Ishikawa (cell line): ENCODE data around the gene RBM18.

ENCODE experiments used
- CEBPB ChIP-seq: IDR thresholded peaks from 2 replicates; pipeline ENCODE4 v1.6.1; 2012
- CREB1 ChIP-seq: IDR thresholded peaks from 2 replicates; pipeline ENCODE4 v1.6.1; 2012; ENCODE audit warnings: low read depth
- EP300 ChIP-seq: IDR thresholded peaks from 2 replicates; pipeline ENCODE4 v1.6.1; 2012; ENCODE audit warnings: borderline replicate concordance
- FOXM1 ChIP-seq: IDR thresholded peaks from 2 replicates; pipeline ENCODE4 v1.6.1; 2012; ENCODE audit warnings: low read depth, borderline replicate concordance
- NFIC ChIP-seq: IDR thresholded peaks from 2 replicates; pipeline ENCODE4 v1.6.1; 2012
- RAD21 ChIP-seq: IDR thresholded peaks from 2 replicates; pipeline ENCODE4 v1.6.1; 2012; ENCODE audit warnings: low read depth
- TAF1 ChIP-seq: IDR thresholded peaks from 2 replicates; pipeline ENCODE4 v1.6.1; 2012; ENCODE audit warnings: low read depth, mild to moderate bottlenecking
- TCF12 ChIP-seq: IDR thresholded peaks from 2 replicates; pipeline ENCODE4 v1.6.1; 2012; ENCODE audit warnings: low read depth
- TEAD4 ChIP-seq: IDR thresholded peaks from 2 replicates; pipeline ENCODE4 v1.6.1; 2012
- YY1 ChIP-seq: IDR thresholded peaks from 2 replicates; pipeline ENCODE4 v1.6.1; 2012; ENCODE audit warnings: low read depth
- ZBTB7A ChIP-seq: IDR thresholded peaks from 2 replicates; pipeline ENCODE4 v1.6.1; 2012; ENCODE audit warnings: low read depth
- TF ChIP-seq, protein P1 (sequence below): IDR thresholded peaks from 2 replicates; pipeline ENCODE4 v1.6.1; 2012
- TF ChIP-seq, protein P2 (sequence below): IDR thresholded peaks from 2 replicates; pipeline ENCODE4 v1.6.1; 2012; ENCODE audit warnings: low read depth, mild to moderate bottlenecking
- TF ChIP-seq, protein P3 (sequence below): IDR thresholded peaks from 2 replicates; pipeline ENCODE4 v1.6.1; 2012

The RBM18 gene

DNA sequence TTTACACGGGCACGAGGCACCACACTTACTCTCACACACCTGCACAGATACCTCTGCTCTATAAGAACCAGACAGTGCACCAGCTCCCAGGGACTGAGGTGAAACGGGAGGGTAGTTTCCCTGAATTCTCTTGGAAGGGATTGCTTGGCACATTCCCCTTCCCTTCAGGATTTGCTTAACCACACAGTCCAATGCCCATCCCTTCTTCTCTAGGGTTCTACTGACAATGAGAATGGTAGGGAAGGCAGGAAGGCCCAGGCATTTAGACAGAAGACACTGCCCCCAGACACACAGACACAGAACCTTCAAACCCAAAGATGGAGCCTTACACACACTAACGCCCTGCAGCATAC, 35.2 kb downstream of the RBM18 start:
- TF ChIP-seq TAF1: no peak
- TF ChIP-seq FOXM1: no peak
- no peak for TF ChIP-seq CEBPB
- TF ChIP-seq, protein P1, sequence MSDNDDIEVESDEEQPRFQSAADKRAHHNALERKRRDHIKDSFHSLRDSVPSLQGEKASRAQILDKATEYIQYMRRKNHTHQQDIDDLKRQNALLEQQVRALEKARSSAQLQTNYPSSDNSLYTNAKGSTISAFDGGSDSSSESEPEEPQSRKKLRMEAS: no peak
- TF ChIP-seq CREB1: no peak
- no peak for TF ChIP-seq TCF12

DNA sequence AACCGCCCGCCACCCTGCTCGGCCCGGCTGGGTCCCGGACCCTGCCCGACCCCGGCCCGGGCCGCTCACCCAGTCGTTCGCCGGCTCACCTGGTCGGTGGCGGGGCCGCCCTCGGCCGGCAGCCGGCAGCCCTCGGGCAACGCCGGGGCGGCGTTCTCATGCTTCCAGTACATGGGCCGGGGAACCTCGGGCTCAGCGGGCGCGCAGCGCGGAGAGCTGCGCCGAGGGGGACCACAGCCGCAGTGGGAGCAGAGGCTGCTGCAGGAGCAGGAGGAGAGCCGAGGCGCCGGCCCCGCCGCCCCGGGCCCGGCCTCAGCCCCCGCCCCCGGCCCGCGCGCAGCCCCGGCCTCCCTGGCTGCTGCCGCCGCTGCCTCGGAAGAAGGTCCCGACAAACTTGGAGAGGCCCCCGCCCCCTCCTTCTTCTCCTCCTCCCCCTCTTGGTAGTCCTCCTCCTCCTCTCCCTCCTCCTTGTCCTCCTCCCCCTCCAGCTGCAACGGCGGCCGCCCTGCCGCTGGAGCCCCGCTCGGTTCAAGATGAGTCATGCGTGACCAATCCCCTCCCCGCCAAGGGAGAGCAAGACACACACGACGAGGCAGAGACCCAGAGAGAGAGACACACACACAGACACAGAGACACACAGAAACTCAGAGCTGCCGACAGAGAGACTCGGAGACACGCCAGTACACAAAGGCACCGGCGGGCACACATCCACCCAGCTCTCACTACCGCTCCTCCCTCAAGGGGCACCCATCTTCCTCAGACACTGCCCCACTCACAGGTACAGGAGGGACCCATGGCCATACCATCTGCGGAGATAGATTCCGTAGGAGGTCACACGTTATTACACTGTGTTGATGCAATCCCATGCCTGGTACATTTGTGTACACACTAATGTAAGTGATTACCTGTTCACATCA, 35.8 kb downstream of the RBM18 start, which contains the start of gene LHX6:
LHX6 (minus strand) TSS at position 390 of the 917 bp plus-strand sequence; CDS start at position 173, 217 bp downstream.
- no peak for TF ChIP-seq RAD21
- no peak for TF ChIP-seq CREB1
- TF ChIP-seq, protein P2, sequence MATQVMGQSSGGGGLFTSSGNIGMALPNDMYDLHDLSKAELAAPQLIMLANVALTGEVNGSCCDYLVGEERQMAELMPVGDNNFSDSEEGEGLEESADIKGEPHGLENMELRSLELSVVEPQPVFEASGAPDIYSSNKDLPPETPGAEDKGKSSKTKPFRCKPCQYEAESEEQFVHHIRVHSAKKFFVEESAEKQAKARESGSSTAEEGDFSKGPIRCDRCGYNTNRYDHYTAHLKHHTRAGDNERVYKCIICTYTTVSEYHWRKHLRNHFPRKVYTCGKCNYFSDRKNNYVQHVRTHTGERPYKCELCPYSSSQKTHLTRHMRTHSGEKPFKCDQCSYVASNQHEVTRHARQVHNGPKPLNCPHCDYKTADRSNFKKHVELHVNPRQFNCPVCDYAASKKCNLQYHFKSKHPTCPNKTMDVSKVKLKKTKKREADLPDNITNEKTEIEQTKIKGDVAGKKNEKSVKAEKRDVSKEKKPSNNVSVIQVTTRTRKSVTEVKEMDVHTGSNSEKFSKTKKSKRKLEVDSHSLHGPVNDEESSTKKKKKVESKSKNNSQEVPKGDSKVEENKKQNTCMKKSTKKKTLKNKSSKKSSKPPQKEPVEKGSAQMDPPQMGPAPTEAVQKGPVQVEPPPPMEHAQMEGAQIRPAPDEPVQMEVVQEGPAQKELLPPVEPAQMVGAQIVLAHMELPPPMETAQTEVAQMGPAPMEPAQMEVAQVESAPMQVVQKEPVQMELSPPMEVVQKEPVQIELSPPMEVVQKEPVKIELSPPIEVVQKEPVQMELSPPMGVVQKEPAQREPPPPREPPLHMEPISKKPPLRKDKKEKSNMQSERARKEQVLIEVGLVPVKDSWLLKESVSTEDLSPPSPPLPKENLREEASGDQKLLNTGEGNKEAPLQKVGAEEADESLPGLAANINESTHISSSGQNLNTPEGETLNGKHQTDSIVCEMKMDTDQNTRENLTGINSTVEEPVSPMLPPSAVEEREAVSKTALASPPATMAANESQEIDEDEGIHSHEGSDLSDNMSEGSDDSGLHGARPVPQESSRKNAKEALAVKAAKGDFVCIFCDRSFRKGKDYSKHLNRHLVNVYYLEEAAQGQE: no peak
- no peak for TF ChIP-seq CEBPB
- TF ChIP-seq, protein P1: no peak
- TF ChIP-seq, protein P3, sequence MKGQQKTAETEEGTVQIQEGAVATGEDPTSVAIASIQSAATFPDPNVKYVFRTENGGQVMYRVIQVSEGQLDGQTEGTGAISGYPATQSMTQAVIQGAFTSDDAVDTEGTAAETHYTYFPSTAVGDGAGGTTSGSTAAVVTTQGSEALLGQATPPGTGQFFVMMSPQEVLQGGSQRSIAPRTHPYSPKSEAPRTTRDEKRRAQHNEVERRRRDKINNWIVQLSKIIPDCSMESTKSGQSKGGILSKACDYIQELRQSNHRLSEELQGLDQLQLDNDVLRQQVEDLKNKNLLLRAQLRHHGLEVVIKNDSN: no peak
- TF ChIP-seq TEAD4: no peak

DNA sequence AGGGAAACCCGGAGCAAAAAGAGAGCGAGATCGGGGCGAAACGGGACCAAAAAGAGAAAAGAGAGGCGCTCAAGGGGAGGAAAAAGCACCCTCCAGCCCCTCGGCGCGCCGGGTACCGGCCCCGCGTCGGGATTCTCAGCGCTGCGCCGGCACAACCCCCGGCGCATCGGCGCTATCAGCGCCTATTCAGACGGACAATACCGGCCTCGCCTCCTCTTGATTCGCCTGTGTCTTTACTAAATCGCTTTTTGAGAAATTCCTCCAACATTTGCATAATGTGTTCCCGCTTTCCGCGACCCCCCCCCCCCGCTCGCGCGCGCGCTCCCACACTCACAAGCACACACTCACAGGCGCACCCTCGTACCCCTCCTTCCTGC, 36.5 kb downstream of the RBM18 start:
- TF ChIP-seq RAD21 (no peak), CEBPB (no peak), FOXM1 (no peak), TEAD4 (no peak), YY1 (no peak), EP300 (no peak), NFIC (no peak), ZBTB7A (no peak), TAF1 (no peak)
- TF ChIP-seq, protein P2: no peak
- TF ChIP-seq, protein P3: no peak
- TF ChIP-seq, protein P1: no peak

DNA sequence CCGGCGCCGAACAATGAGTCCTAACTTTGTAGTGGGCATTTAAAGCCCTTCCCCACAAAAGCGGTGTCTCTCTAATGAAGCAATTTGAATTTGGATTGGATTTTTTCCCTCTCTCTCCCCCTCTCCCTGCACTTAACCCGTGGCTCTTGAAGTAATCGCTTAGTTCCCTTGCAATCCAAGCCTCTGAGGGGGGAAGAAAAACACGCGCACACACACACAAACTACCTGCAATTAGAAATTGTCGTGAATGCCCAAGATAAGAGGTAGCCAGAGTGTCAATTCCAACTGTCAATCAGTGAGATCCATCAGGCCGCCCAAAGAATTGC, 37.1 kb downstream of the RBM18 start:
- TF ChIP-seq ZBTB7A (no peak), CREB1 (no peak)

DNA sequence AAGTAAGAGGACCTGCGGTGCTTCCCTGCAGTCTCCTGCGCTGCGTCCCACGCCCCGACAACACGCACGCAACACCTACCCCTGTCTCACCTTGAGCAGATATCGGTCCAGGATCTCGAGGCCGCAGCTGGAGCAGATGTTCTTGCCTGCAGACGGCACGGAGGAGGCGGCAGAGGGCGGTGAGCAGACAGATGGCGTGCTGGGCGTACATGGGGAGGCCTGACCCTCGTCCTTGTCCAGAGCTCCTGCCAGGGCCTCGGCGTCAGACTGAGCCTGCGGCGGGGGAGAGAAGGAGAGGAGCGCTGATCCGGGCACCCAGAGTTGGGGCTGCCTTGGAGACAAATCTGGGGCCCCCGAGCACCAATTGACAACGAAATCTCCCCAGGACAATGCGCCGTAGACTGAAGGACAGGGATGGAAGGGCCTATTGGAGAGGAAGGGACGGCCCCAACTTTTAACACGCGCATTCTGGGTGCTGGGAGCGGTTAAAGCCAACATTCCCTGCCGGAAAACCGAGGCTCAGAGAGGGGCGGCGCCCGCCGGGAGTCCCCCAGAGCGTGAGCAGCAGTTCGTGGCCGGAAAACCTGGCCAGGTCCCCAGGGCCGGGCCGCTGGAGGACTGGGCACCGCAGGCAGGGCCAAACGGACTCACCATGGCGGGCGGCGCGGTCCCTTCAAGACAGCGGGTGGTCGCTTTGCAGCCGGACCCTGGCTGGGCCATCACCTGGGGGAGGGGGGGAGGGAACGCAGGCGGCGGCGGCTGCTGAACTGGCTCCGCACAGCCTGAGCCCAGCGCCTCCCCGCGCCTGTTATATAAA, 37.7 kb downstream of the RBM18 start:
- no peak for TF ChIP-seq TAF1
- TF ChIP-seq NFIC: no peak
- no peak for TF ChIP-seq TCF12
- no peak for TF ChIP-seq ZBTB7A
- TF ChIP-seq, protein P3: no peak
- no peak for TF ChIP-seq RAD21
- TF ChIP-seq YY1: no peak
